Mesendoderm (in vitro differentiated cells): Measurements from ENCODE around the gene BCL6.
A peak's percentile ranks its signal among the peaks of the same experiment; 100 is the strongest.

Experiments
- DNase-seq: peaks from one replicate; pipeline ENCODE4 v3.0.0; 2013
- H2AK5ac ChIP-seq: 2 replicates; pipeline ENCODE4 v1.6.1; 2013; ENCODE audit warnings: low read length, inconsistent platforms
- H2BK120ac ChIP-seq: 2 replicates; pipeline ENCODE4 v1.6.1; 2013; ENCODE audit warnings: low read depth, mild to moderate bottlenecking, low read length, moderate library complexity, mixed read lengths
- H2BK15ac ChIP-seq: replicated peaks from 2 replicates; pipeline ENCODE4 v1.6.1; 2013; ENCODE audit warnings: low read depth, mild to moderate bottlenecking, moderate library complexity
- H2BK5ac ChIP-seq: 2 replicates; pipeline ENCODE4 v1.6.1; 2013; ENCODE audit warnings: low read length, inconsistent platforms
- H3K18ac ChIP-seq: 2 replicates; pipeline ENCODE4 v1.6.1; 2013; ENCODE audit warnings: mild to moderate bottlenecking, low read length, mixed read lengths
- H3K23ac ChIP-seq: one replicate; pipeline ENCODE4 v1.6.1; 2013; ENCODE audit warnings: low read length
- H3K27ac ChIP-seq: 2 replicates; pipeline ENCODE4 v1.5.1; 2013; ENCODE audit warnings: low read depth, mild to moderate bottlenecking, inconsistent platforms, low read length, moderate library complexity
- H3K27me3 ChIP-seq: 2 replicates; pipeline ENCODE4 v1.6.1; 2013; ENCODE audit warnings: low read length, control low read depth, mild to moderate bottlenecking, inconsistent platforms; ENCODE audit not compliant: insufficient read depth, poor library complexity
- H3K36me3 ChIP-seq: 2 replicates; pipeline ENCODE4 v1.6.1; 2013; ENCODE audit warnings: low read length, inconsistent platforms; ENCODE audit not compliant: control insufficient read depth, insufficient read depth
- H3K4ac ChIP-seq: one replicate; pipeline ENCODE4 v1.6.1; 2013; ENCODE audit warnings: low read depth, mild to moderate bottlenecking, low read length, moderate library complexity
- H3K4me1 ChIP-seq: 2 replicates; pipeline ENCODE4 v1.6.1; 2013; ENCODE audit warnings: low read depth, low read length, inconsistent platforms; ENCODE audit not compliant: control insufficient read depth
- H3K4me2 ChIP-seq: 2 replicates; pipeline ENCODE4 v1.6.1; 2013; ENCODE audit warnings: low read length
- H3K4me3 ChIP-seq: 2 replicates; pipeline ENCODE4 v1.5.1; 2013; ENCODE audit warnings: mild to moderate bottlenecking, low read length
- H3K56ac ChIP-seq: one replicate; pipeline ENCODE4 v1.6.1; 2013; ENCODE audit warnings: low read length
- H3K79me1 ChIP-seq: 2 replicates; pipeline ENCODE4 v1.6.1; 2013; ENCODE audit warnings: low read length, inconsistent platforms
- H3K79me2 ChIP-seq: 2 replicates; pipeline ENCODE4 v1.6.1; 2013; ENCODE audit warnings: mild to moderate bottlenecking, low read length; ENCODE audit not compliant: control insufficient read depth, insufficient read depth
- H3K9ac ChIP-seq: 2 replicates; pipeline ENCODE4 v1.6.1; 2013; ENCODE audit warnings: low read length, inconsistent platforms
- H4K5ac ChIP-seq: one replicate; pipeline ENCODE4 v1.6.1; 2013; ENCODE audit warnings: low read length
- H4K8ac ChIP-seq: one replicate; pipeline ENCODE4 v1.6.1; 2013; ENCODE audit warnings: low read depth, mild to moderate bottlenecking, control low read depth, low read length, moderate library complexity
- whole genome bisulfite sequencing: extraction: QIAGEN DNeasy Blood & Tissue Kit; methylation state at CpG from one replicate; pipeline ENCODE4 v1.1.7; 2013; ENCODE audit warnings: low lambda C conversion rate, missing lambda C conversion rate; ENCODE audit not compliant: insufficient coverage; ENCODE audit errors: extremely low coverage; 5-methylcytosine and 5-hydroxymethylcytosine counted together

The BCL6 gene

DNA sequence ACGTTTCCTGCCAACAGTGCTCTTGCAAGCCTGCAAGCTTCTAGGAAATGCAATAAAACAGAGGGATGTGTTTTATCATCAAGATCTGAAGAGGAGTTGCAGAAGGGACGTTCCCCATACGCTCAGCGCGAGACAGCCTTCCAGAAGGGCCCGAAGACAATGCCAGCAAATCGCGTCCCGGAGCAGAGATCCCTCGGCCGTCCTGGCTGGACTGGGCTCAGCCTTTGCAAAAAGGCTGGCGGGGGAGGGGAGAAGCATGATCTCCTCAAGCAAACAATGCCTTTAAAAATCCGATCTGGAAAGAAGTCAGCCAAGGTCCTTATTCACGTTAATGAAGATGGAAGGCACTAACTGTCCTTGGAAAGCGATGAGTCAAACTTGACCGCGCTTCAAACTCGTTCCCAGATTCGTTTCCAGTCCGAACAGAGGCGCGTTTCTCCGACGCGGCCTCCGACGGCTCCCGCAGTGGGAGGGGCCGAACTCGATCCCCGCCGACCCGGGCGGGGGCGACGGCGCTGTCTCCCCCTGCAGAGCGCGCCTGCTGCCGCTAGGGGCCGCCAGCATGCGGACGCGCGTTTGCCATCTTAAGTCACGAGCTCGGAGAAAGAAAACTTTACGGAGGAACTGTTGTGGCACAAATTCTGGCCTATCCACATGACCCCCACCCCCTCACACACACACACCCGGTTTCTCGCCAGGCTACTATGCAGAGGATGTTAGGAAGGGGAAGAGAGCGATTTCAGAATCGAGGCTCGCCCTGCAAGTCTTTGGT lies 5.5 kb downstream of the BCL6 start:
- WGBS = no CpG with 5 or more reads among the region's 53 CpGs
- H3K79me2 ChIP-seq = no peaks in the 10 kb centered on the region
- no peaks in the 10 kb centered on the region for H3K27me3 ChIP-seq
- no peak overlapping the region for H3K23ac ChIP-seq
- H2AK5ac ChIP-seq = no peak overlapping the region
- H3K4ac ChIP-seq = no peak overlapping the region
- H4K5ac ChIP-seq = peak overlapping the region; percentile 44
- peaks cover 14% of the 10 kb centered on the region for H3K4me1 ChIP-seq
- peak overlapping the region; percentile 50 for H3K4me3 ChIP-seq
- peak overlapping the region; percentile 13 for H3K27ac ChIP-seq
- H2BK120ac ChIP-seq = no peak overlapping the region
- peak overlapping the region; percentile 91 for H3K56ac ChIP-seq
- peak overlapping the region; percentile 72 for H3K18ac ChIP-seq
- peak overlapping the region; percentile 60 for H3K9ac ChIP-seq
- H4K8ac ChIP-seq = no peak overlapping the region
- H2BK15ac ChIP-seq = no peak overlapping the region
- no peaks in the 10 kb centered on the region for H3K36me3 ChIP-seq
- H3K79me1 ChIP-seq = no peaks in the 10 kb centered on the region
- DNase-seq = peak; percentile 93
- peak overlapping the region; percentile 68 for H3K4me2 ChIP-seq
- peak overlapping the region; percentile 34 for H2BK5ac ChIP-seq

DNA sequence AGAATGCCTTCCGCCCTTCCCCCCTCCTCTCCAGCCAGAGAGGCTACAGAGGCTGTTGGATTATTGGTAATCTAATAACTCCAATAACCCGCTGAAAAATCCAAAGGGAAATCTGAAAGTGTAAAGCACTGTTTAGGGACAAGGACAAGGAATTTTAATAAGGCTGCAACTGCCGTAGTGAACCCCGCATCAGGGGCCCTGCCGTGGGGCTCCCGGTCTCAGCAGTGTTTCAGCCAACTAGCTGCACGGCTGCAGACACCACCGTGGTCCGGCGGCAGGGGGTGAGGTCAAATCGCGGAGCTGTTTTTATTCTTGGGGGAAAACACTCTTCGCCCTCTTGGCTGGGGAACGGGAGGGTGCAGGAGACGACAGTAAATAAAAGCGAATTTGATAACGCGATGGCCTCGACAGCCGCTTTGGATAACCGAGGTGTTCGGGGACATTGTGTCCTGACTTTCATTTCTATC lies 6.1 kb downstream of the BCL6 start:
- DNase-seq = no peak
- WGBS = no CpG with 5 or more reads among the region's 22 CpGs
- peak overlapping the region; percentile 13 for H3K27ac ChIP-seq
- H3K79me2 ChIP-seq = no peaks in the 10 kb centered on the region
- H3K4me3 ChIP-seq = peak overlapping the region; percentile 50
- H3K4me1 ChIP-seq = peaks cover 14% of the 10 kb centered on the region
- no peak overlapping the region for H4K5ac ChIP-seq
- no peaks in the 10 kb centered on the region for H3K36me3 ChIP-seq
- H3K9ac ChIP-seq = peak overlapping the region; percentile 53
- H2BK15ac ChIP-seq = no peak overlapping the region
- H2BK5ac ChIP-seq = no peak overlapping the region
- no peak overlapping the region for H2AK5ac ChIP-seq
- H3K79me1 ChIP-seq = no peaks in the 10 kb centered on the region
- H2BK120ac ChIP-seq = no peak overlapping the region
- H3K56ac ChIP-seq = peak overlapping the region; percentile 90
- H3K18ac ChIP-seq = peak overlapping the region; percentile 72
- no peak overlapping the region for H3K4ac ChIP-seq
- H3K27me3 ChIP-seq = no peaks in the 10 kb centered on the region
- H3K23ac ChIP-seq = no peak overlapping the region
- no peak overlapping the region for H4K8ac ChIP-seq
- H3K4me2 ChIP-seq = peak overlapping the region; percentile 36

DNA sequence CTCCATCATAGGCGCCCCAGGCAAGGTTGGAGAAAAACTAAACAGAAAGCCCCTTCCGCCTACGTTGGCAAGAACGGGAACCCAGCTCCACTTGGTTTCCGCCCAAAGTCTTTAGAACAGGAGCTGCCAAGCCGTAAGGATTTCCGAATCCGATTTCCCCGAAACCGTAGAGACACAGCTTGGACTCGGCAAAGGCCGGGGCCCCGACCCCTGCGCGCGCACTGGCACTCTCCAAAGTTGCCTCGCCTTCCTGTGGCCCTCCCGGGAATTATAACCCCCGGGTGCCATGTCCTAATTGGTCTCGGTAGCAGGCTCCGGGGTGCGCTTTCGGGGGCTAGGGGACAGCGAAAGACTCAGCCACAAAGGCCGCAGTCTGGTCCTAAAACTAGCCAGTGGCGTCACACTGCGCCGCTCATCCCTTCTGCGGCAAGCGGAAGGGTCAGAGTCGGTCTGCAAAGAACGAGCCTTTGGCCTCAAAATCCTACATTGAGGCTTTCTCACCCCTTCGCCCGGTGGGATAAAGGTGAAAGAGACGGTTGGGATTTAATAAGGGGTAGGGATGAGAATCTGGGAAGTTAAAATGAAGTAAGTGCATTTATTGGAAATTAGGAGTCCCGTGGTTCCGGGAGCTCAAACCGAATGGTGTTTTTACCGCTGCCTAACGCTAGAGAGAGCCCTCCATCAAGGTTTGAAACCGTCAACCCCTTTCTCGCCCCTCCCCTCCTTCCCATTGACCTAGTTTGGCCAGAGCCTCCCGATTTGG lies 6.8 kb downstream of the BCL6 start:
- Histone ChIP-seq H3K23ac (peak overlapping the region; percentile 9), H2BK15ac (no peak overlapping the region), H3K18ac (peak overlapping the region; percentile 0), H3K4me2 (peak overlapping the region; percentile 45), H3K4ac (no peak overlapping the region), H3K56ac (peak overlapping the region; percentile 89), H3K27me3 (no peaks in the 10 kb centered on the region), H2BK120ac (no peak overlapping the region), H3K4me1 (peaks cover 14% of the 10 kb centered on the region), H4K8ac (no peak overlapping the region), H3K79me2 (no peaks in the 10 kb centered on the region), H3K79me1 (no peaks in the 10 kb centered on the region), H3K9ac (peak overlapping the region; percentile 59), H2BK5ac (peak overlapping the region; percentile 21), H4K5ac (no peak overlapping the region), H3K36me3 (no peaks in the 10 kb centered on the region), H3K27ac (peak overlapping the region; percentile 46), H3K4me3 (peak overlapping the region; percentile 14), H2AK5ac (no peak overlapping the region)
- peak; percentile 97 for DNase-seq
- no CpG with 5 or more reads among the region's 43 CpGs for WGBS

DNA sequence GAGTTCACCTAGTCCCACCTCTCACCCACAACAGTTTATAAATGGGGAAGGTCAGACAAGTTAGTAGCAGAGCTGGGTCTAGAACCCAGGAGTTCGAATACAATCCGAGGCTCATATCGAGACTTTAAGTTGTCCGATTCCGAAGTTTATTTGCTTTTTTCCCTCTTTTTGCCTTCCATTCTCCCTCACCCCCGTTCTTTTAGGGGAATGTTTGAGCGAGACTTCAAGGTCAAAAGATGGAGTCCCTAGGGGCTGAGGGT lies 7.3 kb downstream of the BCL6 start:
- Histone ChIP-seq H3K9ac (peak overlapping the region; percentile 59), H3K4me2 (peak overlapping the region; percentile 45), H2BK120ac (no peak overlapping the region), H3K36me3 (no peaks in the 10 kb centered on the region), H3K27me3 (no peaks in the 10 kb centered on the region), H3K79me1 (no peaks in the 10 kb centered on the region), H3K27ac (peak overlapping the region; percentile 46), H2BK5ac (no peak overlapping the region), H3K79me2 (no peaks in the 10 kb centered on the region), H3K4me3 (peak overlapping the region; percentile 14), H3K4ac (no peak overlapping the region), H3K56ac (peak overlapping the region; percentile 89), H2BK15ac (no peak overlapping the region), H3K4me1 (peaks cover 14% of the 10 kb centered on the region), H4K5ac (no peak overlapping the region), H3K18ac (peak overlapping the region; percentile 0), H4K8ac (no peak overlapping the region), H2AK5ac (no peak overlapping the region), H3K23ac (peak overlapping the region; percentile 9)
- WGBS = no CpG with 5 or more reads among the region's 7 CpGs
- DNase-seq = no peak

DNA sequence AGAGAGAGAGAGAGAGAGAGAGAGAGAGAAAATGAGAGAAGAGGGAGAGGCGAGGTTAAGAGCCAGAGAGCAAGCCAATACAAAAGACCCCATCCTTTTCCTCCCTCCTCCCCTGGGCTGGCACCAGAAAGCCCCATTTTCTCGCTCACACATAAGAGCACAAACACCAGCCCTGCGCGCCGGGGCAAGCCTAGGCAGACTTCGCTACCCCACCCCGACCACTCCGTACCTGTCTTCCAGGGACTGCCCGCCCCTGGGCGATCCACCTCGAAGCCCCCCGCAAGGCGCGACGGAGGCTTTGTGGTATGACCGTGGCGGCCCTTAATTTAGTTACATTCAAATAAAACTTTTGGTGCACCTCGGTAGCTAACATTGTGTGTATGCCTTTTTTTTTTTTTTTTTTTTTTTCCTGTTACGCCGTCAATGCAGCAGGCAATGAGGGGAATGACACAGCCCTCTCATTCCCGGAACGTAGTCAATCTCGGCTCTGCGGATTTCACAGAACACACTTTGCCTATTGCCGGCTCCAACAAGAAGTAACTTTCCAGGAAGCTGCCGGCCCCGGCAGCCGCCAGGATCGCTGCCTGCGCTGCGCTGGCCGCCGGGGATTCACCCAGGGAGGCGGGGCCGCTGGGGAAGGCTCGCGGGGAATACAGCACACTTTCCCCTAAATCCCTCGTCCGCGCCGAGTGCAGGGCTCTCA lies 7.7 kb downstream of the BCL6 start:
- Histone ChIP-seq H3K36me3 (no peaks in the 10 kb centered on the region), H4K5ac (no peak overlapping the region), H4K8ac (no peak overlapping the region), H2AK5ac (no peak overlapping the region), H3K79me1 (no peaks in the 10 kb centered on the region), H3K4me1 (peaks cover 14% of the 10 kb centered on the region), H3K56ac (peak overlapping the region; percentile 89), H3K27me3 (no peaks in the 10 kb centered on the region), H2BK120ac (no peak overlapping the region), H3K18ac (peak overlapping the region; percentile 0), H3K4me3 (peak overlapping the region; percentile 44), H2BK5ac (no peak overlapping the region), H3K9ac (peak overlapping the region; percentile 59), H3K79me2 (no peaks in the 10 kb centered on the region), H2BK15ac (no peak overlapping the region), H3K27ac (peak overlapping the region; percentile 46), H3K23ac (no peak overlapping the region), H3K4me2 (peak overlapping the region; percentile 45), H3K4ac (no peak overlapping the region)
- no CpG with 5 or more reads among the region's 41 CpGs for WGBS
- peak; percentile 81 for DNase-seq
